GM12878 (cell line): Measurements from ENCODE around the gene PADI2. TPM values are rescaled to one million over a fixed set of nuclear protein-coding genes. Genes with fewer than 3 reads are reported as not detected.
A peak's percentile ranks its signal among the peaks of the same experiment; 100 is the strongest.

Source experiments
- ATAC-seq: fragments of 200-7000 bp; cut with Tn5 transposase; 3 replicates; pipeline ENCODE4 v1.9.1; 2020; ENCODE audit warnings: mild to moderate bottlenecking, moderate library complexity
- BruUV-seq: library from RNA; stranded (reverse); fragments of 400-500 nt; replicated peaks from 2 replicates; lab custom pipeline; 2021; lab: Mats Ljungman, UMichigan
- CTCF ChIA-PET: fragments of 300-600 bp; sonication (Branson Sonifier 250); formaldehyde crosslinking; extraction: SDS; loops from one replicate; lab custom pipeline; 2021; ENCODE audit warnings: inconsistent platforms; lab: Yijun Ruan, JAX
- POLR2A ChIA-PET: fragments of 350-600 bp; formaldehyde crosslinking; extraction: SDS; loops from one replicate; lab custom pipeline; 2021; ENCODE audit warnings: inconsistent platforms; lab: Charles Lee
- RAD21 ChIA-PET: fragments of 300-600 bp; sonication (Branson Sonifier 250); formaldehyde crosslinking; loops from one replicate; lab custom pipeline; 2023; ENCODE audit warnings: antibody characterized with exemption; ENCODE audit not compliant: unreplicated experiment; lab: Charles Lee
- SMC1A ChIA-PET: fragments of 300-600 bp; sonication (Branson Sonifier 250); formaldehyde crosslinking; loops from one replicate; lab custom pipeline; 2023; ENCODE audit not compliant: unreplicated experiment, uncharacterized antibody; lab: Charles Lee
- DNase-seq: peaks from one replicate; pipeline ENCODE4 v3.0.0-alpha.2; 2011; ENCODE audit warnings: low read depth, low spot score
- FAIRE-seq: peaks from 3 replicates; lab custom pipeline; 2011; peaks lifted over from hg19 to GRCh38; lab: Jason Lieb, UNC
- H2AFZ ChIP-seq: 2 replicates; pipeline ENCODE4 v1.6.0; 2011; ENCODE audit warnings: low read depth, low read length, control low read depth; ENCODE audit not compliant: control insufficient read depth
- H3K27ac ChIP-seq: 2 replicates; pipeline ENCODE4 v1.5.1; 2011; ENCODE audit warnings: control low read depth; ENCODE audit not compliant: control insufficient read depth, insufficient read depth
- H3K27me3 ChIP-seq, 2 experiments: replicated peaks in 1 of 2; 2 replicates each; pipeline versions ENCODE4 v1.6.0 to v1.6.1; 2011; ENCODE audit warnings: low read length in 1 of 2; ENCODE audit not compliant: control insufficient read depth in 2 of 2, insufficient read depth in 2 of 2
- H3K36me3 ChIP-seq, 2 experiments: 2 replicates each; pipeline ENCODE4 v1.5.1; 2011; ENCODE audit warnings: low read length in 1 of 2; ENCODE audit not compliant: control insufficient read depth in 2 of 2, insufficient read depth in 2 of 2
- H3K4me1 ChIP-seq: 2 replicates; pipeline ENCODE4 v1.6.1; 2011; ENCODE audit warnings: mild to moderate bottlenecking, low read length, moderate library complexity, mixed read lengths; ENCODE audit not compliant: control insufficient read depth, insufficient read depth
- H3K4me2 ChIP-seq: 2 replicates; pipeline ENCODE4 v1.6.0; 2011; ENCODE audit warnings: control low read depth; ENCODE audit not compliant: control insufficient read depth, insufficient read depth
- H3K4me3 ChIP-seq: fragments of 200-600 bp; sonication (generic); 2 replicates; pipeline ENCODE4 v1.5.1; 2016
- H3K79me2 ChIP-seq: 2 replicates; pipeline ENCODE4 v1.6.0; 2011; ENCODE audit warnings: low read length; ENCODE audit not compliant: control insufficient read depth, insufficient read depth
- H3K9ac ChIP-seq: 2 replicates; pipeline ENCODE4 v1.8.0; 2011; ENCODE audit warnings: low read length, control low read depth, mixed read lengths; ENCODE audit not compliant: control insufficient read depth, insufficient read depth
- H3K9me3 ChIP-seq: replicated peaks from 3 replicates; pipeline ENCODE4 v1.5.1; 2011; ENCODE audit warnings: mild to moderate bottlenecking, low read length; ENCODE audit not compliant: control insufficient read depth, insufficient read depth
- H4K20me1 ChIP-seq: 2 replicates; pipeline ENCODE4 v1.6.0; 2011; ENCODE audit not compliant: control insufficient read depth, insufficient read depth
- CREM ChIP-seq: IDR thresholded peaks from 2 replicates; pipeline ENCODE4 v1.6.1; 2014; ENCODE audit warnings: antibody characterized with exemption, low read depth
- FOXM1 ChIP-seq: IDR thresholded peaks from 2 replicates; pipeline ENCODE4 v1.6.1; 2012; ENCODE audit warnings: low read depth, mild to moderate bottlenecking, inconsistent platforms, low read length, moderate library complexity
- IRF4 ChIP-seq: IDR thresholded peaks from 2 replicates; pipeline ENCODE4 v1.6.1; 2011; ENCODE audit warnings: low read depth, low read length
- JUNB ChIP-seq: IDR thresholded peaks from 2 replicates; pipeline ENCODE4 v1.6.1; 2016; ENCODE audit warnings: antibody characterized with exemption, mild to moderate bottlenecking
- JUND ChIP-seq: IDR thresholded peaks from 2 replicates; pipeline ENCODE4 v1.6.1; 2012; ENCODE audit warnings: low read depth, mild to moderate bottlenecking, low read length, improper control_type of control experiment, moderate library complexity
- PML ChIP-seq: IDR thresholded peaks from 2 replicates; pipeline ENCODE4 v1.6.1; 2012; ENCODE audit warnings: low read length, inconsistent platforms
- POU2F2 ChIP-seq: IDR thresholded peaks from 3 replicates; pipeline ENCODE4 v1.6.1; 2011; ENCODE audit warnings: low read depth, mild to moderate bottlenecking, low read length, borderline replicate concordance
- RB1 ChIP-seq: fragments of 450-650 bp; formaldehyde crosslinking; IDR thresholded peaks from 2 replicates; pipeline ENCODE4 v1.6.1; 2017; ENCODE audit warnings: mild to moderate bottlenecking, borderline replicate concordance
- YY1 ChIP-seq: IDR thresholded peaks from 2 replicates; pipeline ENCODE4 v1.6.1; 2011; ENCODE audit warnings: low read depth, mild to moderate bottlenecking, low read length
- ZNF274 ChIP-seq: IDR thresholded peaks from one replicate; pipeline ENCODE4 v1.8.0; 2011; ENCODE audit not compliant: insufficient read length, insufficient read depth
- ZZZ3 ChIP-seq: IDR thresholded peaks from 2 replicates; pipeline ENCODE4 v1.6.1; 2011; ENCODE audit warnings: low read depth; ENCODE audit not compliant: control insufficient read depth, insufficient read length
- WGBS: methylation state at CpG from one replicate; pipeline ENCODE4 v1.1.6; 2016; ENCODE audit warnings: low lambda C conversion rate; ENCODE audit not compliant: insufficient replicate concordance, insufficient coverage; ENCODE audit errors: missing lambda C conversion rate; 5-methylcytosine and 5-hydroxymethylcytosine counted together
- in situ Hi-C: fragments of 300-500 bp; cut with MboI; formaldehyde crosslinking; loops from 9 replicates; pipeline ENCODE4 v1.14.3; 2018; ENCODE audit warnings: mixed read lengths
- intact Hi-C: fragments of 100-400 bp; cut with micrococcal nuclease; formaldehyde crosslinking; loops from one replicate; pipeline ENCODE4 v1.14.2; 2022; ENCODE audit not compliant: unreplicated experiment
- polyA plus RNA-seq, 11 experiments: library from polyadenylated mRNA; depleted of rRNA in 4 of 11; unstranded in 6 of 11; stranded (reverse) in 5 of 11; fragments of >200 nt; fragmentation: Nextera tagmentation in 4 of 11; fragmentation: Illumina TruSeq in 1 of 11; extraction: Ambion mirVana in 4 of 11; extraction: Trizol in 1 of 11; gene quantifications; 1 replicate in 1 of 11; 2 replicates in 10 of 11; pipeline versions ENCODE4 v1.2.1 to v1.2.3, GENCODE V29; 2011 to 2016; ENCODE audit warnings: inconsistent platforms in 2 of 11, missing spikeins in 2 of 11, low read depth in 1 of 11
- total RNA-seq, 4 experiments: library from RNA; depleted of rRNA in 3 of 4; stranded (reverse); fragments of >200 nt in 3 of 4; fragmentation: Illumina TruSeq in 1 of 4; extraction: Trizol in 1 of 4; gene quantifications; 2 replicates each; pipeline versions ENCODE4 v1.2.1 to v1.2.3, GENCODE V29; 2013 to 2021
- TF ChIP-seq, protein P1 (sequence below): IDR thresholded peaks from 2 replicates; pipeline ENCODE4 v1.6.1; 2012; ENCODE audit warnings: improper control_type of control experiment, low read depth, low read length; ENCODE audit not compliant: insufficient replicate concordance
- TF ChIP-seq, protein P2 (sequence below): fragments of 450-650 bp; IDR thresholded peaks from 2 replicates; pipeline ENCODE4 v1.6.1; 2017; ENCODE audit warnings: antibody characterized with exemption, mild to moderate bottlenecking, moderate library complexity
- TF ChIP-seq, protein P3 (sequence below): IDR thresholded peaks from 2 replicates; pipeline ENCODE4 v1.6.1; 2011; ENCODE audit warnings: borderline replicate concordance, low read depth, mild to moderate bottlenecking, moderate library complexity, mixed read lengths, low read length; ENCODE audit not compliant: insufficient read depth; ENCODE audit errors: extremely low read length

Gene PADI2
- total and polyA plus RNA-seq, 10 of the 15 experiments (the other 5 are each of a cell fraction or from before 2014, with no cell fraction given): 0.05 to 3.0 (median 0.10) TPM; not detected in 1

DNA sequence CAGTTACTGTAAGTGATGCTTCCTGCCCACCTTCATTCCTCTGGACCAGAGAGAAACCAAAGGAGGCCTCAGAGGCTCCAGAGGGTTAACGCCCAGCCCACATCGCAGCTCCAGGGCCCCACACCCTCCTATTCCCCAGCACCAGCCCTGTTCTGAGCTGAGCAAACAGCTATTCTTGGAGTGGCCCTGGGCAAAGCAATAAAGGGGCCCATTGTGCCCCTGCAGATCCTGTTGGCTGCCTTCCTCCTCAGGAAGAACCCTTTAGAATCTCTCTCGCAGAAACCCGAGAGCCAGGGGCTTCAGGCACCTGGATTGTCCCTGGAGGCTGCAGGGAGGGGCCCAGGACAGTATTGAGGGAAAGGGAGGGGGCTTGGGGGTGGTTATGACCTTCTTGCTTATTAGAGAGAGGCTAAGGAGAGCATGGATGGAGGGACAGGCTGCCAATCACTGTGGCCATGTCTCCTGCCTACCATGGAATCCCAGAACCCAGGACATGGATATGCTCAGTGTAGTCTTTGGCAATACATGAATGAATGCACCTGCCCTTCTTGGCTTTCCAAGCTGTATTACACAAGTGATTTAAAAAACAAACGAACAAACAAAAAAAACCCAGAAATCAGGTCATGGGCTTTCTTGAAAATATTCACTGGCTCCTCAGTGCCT lies 9.2 kb downstream of the PADI2 start (continued):
- TF ChIP-seq, protein P1, sequence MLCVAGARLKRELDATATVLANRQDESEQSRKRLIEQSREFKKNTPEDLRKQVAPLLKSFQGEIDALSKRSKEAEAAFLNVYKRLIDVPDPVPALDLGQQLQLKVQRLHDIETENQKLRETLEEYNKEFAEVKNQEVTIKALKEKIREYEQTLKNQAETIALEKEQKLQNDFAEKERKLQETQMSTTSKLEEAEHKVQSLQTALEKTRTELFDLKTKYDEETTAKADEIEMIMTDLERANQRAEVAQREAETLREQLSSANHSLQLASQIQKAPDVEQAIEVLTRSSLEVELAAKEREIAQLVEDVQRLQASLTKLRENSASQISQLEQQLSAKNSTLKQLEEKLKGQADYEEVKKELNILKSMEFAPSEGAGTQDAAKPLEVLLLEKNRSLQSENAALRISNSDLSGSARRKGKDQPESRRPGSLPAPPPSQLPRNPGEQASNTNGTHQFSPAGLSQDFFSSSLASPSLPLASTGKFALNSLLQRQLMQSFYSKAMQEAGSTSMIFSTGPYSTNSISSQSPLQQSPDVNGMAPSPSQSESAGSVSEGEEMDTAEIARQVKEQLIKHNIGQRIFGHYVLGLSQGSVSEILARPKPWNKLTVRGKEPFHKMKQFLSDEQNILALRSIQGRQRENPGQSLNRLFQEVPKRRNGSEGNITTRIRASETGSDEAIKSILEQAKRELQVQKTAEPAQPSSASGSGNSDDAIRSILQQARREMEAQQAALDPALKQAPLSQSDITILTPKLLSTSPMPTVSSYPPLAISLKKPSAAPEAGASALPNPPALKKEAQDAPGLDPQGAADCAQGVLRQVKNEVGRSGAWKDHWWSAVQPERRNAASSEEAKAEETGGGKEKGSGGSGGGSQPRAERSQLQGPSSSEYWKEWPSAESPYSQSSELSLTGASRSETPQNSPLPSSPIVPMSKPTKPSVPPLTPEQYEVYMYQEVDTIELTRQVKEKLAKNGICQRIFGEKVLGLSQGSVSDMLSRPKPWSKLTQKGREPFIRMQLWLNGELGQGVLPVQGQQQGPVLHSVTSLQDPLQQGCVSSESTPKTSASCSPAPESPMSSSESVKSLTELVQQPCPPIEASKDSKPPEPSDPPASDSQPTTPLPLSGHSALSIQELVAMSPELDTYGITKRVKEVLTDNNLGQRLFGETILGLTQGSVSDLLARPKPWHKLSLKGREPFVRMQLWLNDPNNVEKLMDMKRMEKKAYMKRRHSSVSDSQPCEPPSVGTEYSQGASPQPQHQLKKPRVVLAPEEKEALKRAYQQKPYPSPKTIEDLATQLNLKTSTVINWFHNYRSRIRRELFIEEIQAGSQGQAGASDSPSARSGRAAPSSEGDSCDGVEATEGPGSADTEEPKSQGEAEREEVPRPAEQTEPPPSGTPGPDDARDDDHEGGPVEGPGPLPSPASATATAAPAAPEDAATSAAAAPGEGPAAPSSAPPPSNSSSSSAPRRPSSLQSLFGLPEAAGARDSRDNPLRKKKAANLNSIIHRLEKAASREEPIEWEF: no peak
- TF ChIP-seq PML (no peak), RB1 (no peak), YY1 (no peak)
- TF ChIP-seq, all 136 proteins: peak for 0

DNA sequence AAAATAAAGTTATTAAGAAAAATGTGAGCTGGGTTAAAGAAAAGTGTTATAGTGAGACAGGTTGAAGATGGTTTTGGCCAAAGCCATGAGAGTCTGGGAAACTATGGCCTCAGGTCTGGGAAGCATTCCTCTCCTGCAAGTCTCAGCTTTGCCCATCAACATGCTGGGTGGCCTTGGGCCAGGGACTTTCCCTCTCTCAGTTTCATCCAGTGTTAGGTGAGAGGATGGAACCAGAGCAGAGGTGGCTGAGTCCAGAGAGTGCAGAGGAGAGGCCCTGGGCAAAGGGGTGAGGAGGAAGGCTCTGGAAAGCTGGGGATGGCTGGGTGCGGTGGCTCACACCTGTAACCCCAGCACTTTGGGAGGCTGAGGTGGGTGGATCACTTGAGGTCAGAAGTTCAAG lies 10.5 kb downstream of the PADI2 start:
- no peak for DNase-seq
- no peak overlapping the region for H3K9ac ChIP-seq
- BruUV-seq: no TSS peak
- ChIA-PET SMC1A (interaction anchor here (0.6 to 1.2 kb wide), 2 partner anchors 50 to 553 kb away, joined by 3 to 4 read pairs; no protein-coding TSS in a partner anchor), CTCF (no interaction called here), POLR2A (interaction anchor here (1.0 to 1.1 kb wide), 2 partner anchors 10 kb away, joined by 3 read pairs; no protein-coding TSS in a partner anchor), RAD21 (interaction anchor here (0.5 to 2.3 kb wide), 3 partner anchors 12 to 16 kb away, joined by 3 to 5 read pairs (median 4); no protein-coding TSS in a partner anchor)
- H3K4me2 ChIP-seq: no peak overlapping the region
- ATAC-seq: peak; percentile 58
- H3K27me3 ChIP-seq: no peaks in the 10 kb centered on the region; a peak in 1 of 4 replicates
- intact Hi-C loops (no loop called here), in situ Hi-C loops (no loop called here)
- no peak overlapping the region for H2AFZ ChIP-seq
- no peaks in the 10 kb centered on the region for H3K79me2 ChIP-seq
- H3K9me3 ChIP-seq: no peaks in the 10 kb centered on the region
- no peak for FAIRE-seq
- whole genome bisulfite sequencing: 88% methylated on average over 1 of the region's 1 CpG
- H3K36me3 ChIP-seq: no peaks in the 10 kb centered on the region
- H3K27ac ChIP-seq: no peak overlapping the region
- no peaks in the 10 kb centered on the region for H3K4me1 ChIP-seq
- H4K20me1 ChIP-seq: no peaks in the 10 kb centered on the region
- no peak overlapping the region for H3K4me3 ChIP-seq
- TF ChIP-seq CREM (no peak), JUND (no peak), IRF4 (no peak), ZZZ3 (no peak), FOXM1 (no peak), POU2F2 (no peak), ZNF274 (no peak), JUNB (no peak)
- TF ChIP-seq, protein P2, sequence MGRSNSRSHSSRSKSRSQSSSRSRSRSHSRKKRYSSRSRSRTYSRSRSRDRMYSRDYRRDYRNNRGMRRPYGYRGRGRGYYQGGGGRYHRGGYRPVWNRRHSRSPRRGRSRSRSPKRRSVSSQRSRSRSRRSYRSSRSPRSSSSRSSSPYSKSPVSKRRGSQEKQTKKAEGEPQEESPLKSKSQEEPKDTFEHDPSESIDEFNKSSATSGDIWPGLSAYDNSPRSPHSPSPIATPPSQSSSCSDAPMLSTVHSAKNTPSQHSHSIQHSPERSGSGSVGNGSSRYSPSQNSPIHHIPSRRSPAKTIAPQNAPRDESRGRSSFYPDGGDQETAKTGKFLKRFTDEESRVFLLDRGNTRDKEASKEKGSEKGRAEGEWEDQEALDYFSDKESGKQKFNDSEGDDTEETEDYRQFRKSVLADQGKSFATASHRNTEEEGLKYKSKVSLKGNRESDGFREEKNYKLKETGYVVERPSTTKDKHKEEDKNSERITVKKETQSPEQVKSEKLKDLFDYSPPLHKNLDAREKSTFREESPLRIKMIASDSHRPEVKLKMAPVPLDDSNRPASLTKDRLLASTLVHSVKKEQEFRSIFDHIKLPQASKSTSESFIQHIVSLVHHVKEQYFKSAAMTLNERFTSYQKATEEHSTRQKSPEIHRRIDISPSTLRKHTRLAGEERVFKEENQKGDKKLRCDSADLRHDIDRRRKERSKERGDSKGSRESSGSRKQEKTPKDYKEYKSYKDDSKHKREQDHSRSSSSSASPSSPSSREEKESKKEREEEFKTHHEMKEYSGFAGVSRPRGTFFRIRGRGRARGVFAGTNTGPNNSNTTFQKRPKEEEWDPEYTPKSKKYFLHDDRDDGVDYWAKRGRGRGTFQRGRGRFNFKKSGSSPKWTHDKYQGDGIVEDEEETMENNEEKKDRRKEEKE: no peak
- TF ChIP-seq, protein P3, sequence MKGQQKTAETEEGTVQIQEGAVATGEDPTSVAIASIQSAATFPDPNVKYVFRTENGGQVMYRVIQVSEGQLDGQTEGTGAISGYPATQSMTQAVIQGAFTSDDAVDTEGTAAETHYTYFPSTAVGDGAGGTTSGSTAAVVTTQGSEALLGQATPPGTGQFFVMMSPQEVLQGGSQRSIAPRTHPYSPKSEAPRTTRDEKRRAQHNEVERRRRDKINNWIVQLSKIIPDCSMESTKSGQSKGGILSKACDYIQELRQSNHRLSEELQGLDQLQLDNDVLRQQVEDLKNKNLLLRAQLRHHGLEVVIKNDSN: no peak
